H54 (cell line): Measurements from ENCODE around the gene ECEL1.

ENCODE experiments used
- DNase-seq: peaks from one replicate; pipeline ENCODE4 v3.0.0; 2011; ENCODE audit warnings: low spot score, mixed read lengths; ENCODE audit not compliant: insufficient read length
- FAIRE-seq: peaks from 3 replicates; lab custom pipeline; 2011; peaks lifted over from hg19 to GRCh38; lab: Jason Lieb, UNC
- POLR2A ChIP-seq: IDR thresholded peaks from 2 replicates; pipeline ENCODE4 v1.6.1; 2011; ENCODE audit warnings: low read depth, mild to moderate bottlenecking, low read length

Gene ECEL1

DNA sequence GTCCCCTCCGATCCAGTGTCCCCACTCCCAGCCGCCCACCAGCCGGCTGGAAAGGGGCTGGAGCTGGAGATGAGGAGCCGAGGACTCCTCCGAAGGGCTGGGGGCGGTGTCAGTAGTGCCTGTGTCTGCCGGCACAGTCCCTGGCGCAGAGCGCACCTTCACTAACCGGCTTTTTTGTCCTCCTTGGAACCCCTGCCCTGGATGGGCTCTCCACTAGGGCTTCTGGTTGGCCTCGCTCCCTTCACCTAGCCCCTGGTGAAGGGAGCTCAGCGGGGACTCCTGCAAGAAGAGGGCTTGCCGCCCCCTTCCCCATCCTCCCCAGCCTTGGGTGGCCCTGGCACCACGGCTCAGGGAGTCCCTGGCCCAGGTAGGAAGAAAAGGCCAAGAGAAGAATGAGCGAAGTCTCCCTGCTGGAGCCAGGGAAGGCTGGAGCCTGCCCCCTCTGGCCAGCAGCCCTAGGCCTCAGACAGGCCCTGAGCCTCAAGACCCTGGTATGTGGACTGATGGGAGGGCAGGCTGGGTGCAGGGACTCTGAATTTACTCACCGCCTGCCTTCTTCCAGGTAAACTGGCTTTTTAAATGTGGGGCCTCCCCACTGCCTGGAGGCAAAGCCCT, 570 bp upstream of the ECEL1 start:
- FAIRE-seq (no peak), DNase-seq (no peak)
- no peak for TF ChIP-seq POLR2A

GRCh38 chr2:232486558-232487384, 863 bp downstream of the ECEL1 start:
- no peak for FAIRE-seq
- DNase-seq: no peak
- TF ChIP-seq POLR2A: no peak

- FAIRE-seq: no peak
- DNase-seq: no peak
- no peak for TF ChIP-seq POLR2A
Measured at GRCh38 chr2:232485757-232486557, 1.7 kb downstream of the ECEL1 start.

- DNase-seq (no peak), FAIRE-seq (no peak)
- no peak for TF ChIP-seq POLR2A
Measured at GRCh38 chr2:232485348-232485756, 2.3 kb downstream of the ECEL1 start.

GRCh38 chr2:232484628-232485347, 2.8 kb downstream of the ECEL1 start:
- no peak for TF ChIP-seq POLR2A
- DNase-seq (no peak), FAIRE-seq (no peak)

DNA sequence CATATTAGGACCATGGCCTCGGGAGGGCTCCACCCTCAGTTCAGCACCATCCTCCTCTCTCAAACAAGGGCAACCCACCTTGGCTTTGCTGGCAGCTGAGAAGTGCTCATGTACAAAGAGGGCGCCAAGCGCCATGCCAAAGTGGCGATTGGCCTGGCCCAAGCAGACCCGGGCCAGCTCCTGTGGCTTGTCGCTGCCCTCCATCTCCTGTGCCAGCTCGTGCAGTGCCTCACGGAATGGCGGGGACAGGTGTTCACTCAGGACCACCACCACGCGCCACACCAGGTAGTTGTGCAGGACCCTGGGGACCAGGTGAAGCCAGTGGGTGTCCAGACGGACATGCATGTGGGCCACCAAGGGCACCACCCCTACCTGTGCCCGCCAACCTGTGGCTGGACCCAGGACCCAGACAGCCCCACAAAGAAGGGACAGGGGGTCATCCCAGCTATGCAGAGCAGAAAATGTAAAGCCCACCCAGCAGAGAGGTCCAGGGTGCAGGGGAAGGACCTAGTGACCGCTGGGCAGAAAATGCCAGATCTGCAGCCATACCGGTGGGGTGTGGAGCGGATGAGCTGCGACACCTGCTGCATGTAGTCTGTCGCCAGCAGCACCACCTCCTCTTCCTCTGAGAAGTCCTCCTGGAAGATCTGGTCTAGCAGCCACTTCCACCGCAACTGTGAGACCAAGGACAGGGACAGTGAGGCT, 3.6 kb downstream of the ECEL1 start:
- no peak for TF ChIP-seq POLR2A
- no peak for DNase-seq
- FAIRE-seq: no peak

DNA sequence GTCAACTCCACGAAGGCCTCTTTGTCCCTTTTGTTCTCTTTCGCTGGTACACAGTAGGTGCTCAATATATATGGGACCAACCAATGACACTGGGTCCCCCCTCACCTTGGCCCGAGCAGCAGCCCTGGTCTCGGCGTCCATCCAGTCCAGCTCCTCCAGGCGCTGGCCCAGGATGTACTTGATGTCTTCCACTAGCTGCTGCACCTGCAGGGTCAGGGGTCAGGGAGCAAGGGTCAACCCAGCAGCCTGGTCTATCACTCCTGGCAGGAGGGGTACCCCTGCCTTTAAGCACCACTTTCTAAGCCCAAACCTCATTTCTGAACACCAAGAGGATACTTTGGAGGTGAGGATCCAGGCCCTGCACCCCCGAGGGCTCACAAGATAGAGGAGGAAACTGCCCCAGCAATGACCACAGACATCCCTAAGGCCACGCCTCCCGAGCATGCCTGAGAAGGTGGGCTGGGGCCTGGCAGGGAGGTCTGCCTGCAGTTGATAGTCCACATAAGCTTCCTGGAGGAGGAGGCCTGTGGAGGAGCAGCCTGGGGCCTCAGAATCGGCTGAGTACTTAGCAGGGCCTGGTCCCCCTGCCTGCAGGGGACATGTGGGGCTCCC, 4.2 kb downstream of the ECEL1 start:
- TF ChIP-seq POLR2A: no peak
- FAIRE-seq: no peak
- DNase-seq: no peak

DNA sequence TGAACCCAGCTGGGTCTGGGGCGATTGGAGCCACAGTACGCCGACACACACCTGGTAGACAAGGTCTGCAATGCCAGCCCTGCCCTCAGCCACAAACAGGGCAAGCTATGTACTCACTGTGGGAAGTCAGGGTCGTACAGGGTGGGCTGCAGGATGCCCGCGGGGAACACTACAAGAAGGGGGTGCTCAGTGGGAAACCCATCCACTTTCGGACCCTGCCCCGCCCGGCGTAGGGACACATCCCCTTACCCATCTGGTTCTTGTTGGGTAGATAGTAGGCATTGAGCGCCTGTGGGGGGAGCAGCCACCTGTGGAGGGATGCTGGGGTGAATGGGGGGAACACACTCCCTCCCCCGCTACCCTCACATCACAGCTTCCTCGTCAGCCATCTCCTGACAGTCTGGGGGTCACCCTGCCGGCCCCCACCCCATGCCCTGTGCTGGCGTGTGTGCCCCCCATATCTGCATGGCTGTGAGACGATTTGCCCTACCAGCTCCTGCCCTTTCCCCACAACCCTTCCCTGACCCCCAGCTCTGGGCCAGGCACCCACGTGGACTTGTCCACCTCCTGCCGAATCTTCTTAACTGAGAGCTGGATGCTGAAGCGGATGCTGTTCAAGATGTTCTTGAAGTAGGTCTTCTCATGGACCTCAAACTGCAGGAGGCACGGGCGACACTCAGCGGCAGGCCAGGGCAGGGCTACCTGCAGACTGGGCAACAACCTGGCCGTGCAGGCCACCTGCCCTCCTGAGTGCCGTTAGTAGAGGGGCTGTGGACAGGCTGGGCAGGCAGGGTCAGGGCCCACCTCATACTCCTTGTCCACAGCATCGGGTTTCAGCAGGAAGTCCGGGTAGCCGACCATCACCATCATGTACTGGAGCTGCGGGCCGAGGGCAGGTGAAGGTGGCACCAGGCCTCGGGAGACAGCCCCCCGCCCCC, 5.1 kb downstream of the ECEL1 start:
- TF ChIP-seq POLR2A: no peak
- no peak for FAIRE-seq

DNA sequence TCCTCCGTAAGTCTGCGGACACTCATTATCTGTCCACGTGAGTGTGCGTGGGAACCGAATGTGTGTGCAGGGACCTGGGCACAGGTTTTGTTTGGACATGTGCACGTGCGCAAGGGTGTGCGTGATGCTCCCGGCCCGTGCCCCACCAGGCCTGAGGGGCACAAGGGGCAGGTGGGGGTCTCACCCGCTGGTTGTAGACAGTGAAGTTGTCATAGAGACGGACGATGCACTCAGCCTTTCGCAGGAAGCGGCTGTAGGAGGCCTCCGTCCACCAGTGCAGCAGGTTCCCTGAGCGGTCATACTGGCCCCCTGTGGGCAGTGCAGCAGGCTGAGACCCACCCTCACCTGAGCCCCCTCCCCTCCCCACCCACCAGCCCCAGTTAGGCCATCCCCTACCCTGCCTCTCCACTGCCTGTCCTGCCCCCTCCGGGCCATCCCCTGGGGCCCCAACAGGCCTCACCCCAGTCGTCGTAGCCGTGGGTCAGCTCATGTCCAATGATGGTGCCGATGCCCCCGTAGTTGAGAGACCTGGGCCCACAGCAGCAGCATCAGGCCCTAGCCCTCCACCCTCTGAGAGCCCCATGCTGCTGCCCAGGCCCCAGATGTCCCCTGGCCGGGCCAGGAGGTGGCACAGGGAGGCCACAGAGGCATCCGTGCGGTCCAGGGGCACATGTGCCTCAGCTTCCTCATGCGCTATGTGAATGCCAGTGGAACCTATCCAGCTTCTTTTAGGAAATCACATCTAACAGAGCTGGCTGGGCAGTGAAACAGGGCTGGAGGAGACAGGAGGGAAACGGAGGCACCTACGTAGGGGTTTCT, 6.1 kb downstream of the ECEL1 start:
- no peak for FAIRE-seq
- DNase-seq: no peak
- no peak for TF ChIP-seq POLR2A

More for the DNA sequence above, 5.1 kb downstream of the ECEL1 start:
- no peak for DNase-seq

DNA sequence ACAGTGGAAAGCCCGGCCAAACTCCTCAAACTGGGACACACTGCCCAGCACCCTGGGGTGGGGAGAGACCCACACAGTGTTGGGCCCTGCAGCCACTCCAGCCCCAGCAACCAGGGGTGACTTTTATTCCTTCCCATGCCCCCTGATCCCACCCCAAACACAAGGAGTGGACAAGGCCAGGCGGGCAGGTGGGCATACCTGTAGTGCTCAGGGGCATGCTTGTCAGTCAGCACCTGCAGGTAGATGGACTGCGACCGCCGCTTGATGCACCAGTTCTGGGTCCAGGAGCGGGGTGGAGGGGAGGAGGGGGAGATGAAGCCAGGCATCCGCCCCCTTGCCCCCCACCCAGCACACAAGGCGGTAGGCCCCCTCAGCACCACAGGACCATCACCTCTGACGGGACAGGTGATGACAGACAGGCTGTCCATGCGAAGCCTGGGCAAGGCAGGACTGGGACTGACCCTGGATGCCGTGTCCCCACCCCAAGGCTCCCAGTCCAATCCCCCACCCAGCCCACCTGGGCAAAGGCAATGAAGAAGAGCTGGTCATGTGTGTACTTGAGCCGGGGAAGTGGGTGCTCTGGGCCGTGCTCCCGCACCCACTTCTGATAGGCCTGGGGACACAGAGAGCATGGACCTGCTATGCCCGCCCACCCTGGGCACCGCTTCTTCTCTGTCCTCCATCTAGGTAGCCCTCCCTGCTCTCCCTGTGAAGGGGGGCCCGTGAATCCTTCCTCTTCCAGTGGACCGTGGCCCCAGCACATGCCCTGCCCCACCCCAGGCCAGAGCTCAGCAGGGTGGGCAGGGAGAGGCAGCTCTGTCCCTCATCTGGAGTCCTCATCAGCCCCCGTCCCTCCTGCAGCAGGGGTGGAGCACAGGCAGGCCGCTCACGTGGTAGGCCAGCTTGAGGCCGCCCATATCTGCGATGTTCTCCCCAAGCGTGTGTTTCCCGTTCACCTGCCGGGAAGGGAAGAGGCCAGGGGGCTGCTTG, 7.1 kb downstream of the ECEL1 start:
- FAIRE-seq: no peak
- DNase-seq: no peak
- TF ChIP-seq POLR2A: no peak
